NK-92 (cell line): ENCODE results near the gene GNA15.
"Not testable (repeated sequence)": the region's sequence is repeated elsewhere in the genome, so short reads cannot be mapped to it uniquely, and the experiment has no call there.

Experiments
- DNase-seq: peaks from one replicate; lab custom pipeline; 2025; ENCODE audit not compliant: unreplicated experiment; lab: John Stamatoyannopoulos, UW

The GNA15 gene

DNA sequence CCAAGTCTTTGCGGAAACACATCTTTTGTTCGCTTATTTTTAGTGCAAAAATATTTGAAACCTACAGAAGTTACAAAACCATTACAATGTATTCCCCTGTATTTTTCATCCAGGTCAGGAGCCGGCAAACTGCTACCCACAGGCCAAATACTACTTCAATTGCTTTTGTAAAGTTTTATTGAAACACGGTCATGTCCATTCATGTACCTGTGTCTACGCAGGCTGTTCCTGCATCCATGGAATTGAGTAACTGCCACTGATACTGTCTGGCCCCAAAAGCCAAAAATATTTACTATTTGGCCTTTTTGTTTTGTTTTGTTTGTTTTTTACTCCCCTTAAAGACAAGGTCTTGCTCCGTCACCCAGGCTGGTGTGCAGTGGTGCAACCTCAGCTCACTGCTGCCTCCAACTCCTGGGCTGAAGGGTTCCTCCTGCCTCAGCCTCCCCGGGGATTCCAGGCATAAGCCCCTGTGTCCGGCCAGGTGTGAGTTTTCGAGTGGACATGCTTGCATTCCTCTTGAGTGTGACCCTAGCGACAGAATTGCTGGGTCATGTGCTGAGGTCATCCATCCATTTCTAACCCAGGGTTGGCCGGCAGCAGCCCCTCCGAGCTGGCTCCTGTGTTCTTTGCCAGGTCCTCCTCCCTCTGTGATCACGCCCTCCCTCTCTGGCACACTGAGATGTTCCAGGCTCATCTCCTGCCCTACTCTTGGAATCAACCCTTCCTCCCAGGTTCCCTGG is 31.9 kb downstream of the GNA15 start:
- no peak for DNase-seq

DNA sequence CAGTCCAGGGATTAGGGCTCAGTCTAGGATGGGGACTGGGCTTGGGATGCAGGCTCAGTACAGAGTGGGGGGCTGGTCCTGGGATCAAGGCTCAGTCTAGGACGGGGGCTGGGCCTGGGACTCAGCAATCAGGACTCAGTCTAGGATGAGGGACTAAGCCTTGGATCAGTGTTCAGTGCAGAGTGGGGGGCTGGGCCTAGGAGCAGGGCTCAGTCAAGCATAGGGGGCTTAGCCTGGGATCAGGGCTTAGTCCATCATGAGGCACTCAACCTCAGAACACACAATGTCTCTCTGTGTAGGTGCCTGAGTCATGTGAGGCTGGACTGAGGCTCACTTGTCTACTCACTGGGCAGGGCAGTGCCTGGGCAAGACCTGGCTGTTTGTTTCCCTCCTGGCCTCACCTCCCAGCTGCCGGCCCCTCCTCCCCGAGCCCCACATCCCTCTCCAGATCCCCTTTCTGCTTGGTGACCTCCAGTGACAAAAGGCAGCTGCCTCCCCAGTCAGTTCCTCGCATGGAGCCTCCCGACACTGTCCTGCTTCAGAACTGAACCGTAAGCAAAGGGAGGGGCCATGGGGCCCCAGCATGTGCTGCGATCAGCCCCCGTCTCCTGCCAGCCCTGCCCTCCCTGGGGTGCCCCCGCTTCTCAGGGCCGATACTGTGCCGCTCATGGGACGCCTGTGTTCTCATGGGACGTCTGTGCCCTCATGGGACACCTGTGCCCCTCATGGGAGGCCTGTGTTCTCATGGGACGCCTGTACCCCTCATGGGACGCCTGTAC is 36.2 kb downstream of the GNA15 start:
- no peak for DNase-seq

DNA sequence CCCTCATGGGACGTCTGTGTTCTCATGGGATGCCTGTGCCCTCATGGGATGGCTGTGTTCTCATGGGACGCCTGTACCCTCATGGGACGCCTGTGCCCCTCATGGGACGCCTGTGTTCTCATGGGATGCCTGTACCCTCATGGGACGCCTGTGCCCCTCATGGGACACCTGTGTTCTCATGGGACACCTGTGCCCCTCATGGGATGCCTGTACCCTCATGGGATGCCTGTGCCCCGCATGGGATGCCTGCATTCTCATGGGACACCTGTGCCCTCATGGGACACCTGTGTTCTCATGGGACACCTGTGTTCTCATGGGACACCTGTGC is 36.8 kb downstream of the GNA15 start:
- not testable (repeated sequence) for DNase-seq

DNA sequence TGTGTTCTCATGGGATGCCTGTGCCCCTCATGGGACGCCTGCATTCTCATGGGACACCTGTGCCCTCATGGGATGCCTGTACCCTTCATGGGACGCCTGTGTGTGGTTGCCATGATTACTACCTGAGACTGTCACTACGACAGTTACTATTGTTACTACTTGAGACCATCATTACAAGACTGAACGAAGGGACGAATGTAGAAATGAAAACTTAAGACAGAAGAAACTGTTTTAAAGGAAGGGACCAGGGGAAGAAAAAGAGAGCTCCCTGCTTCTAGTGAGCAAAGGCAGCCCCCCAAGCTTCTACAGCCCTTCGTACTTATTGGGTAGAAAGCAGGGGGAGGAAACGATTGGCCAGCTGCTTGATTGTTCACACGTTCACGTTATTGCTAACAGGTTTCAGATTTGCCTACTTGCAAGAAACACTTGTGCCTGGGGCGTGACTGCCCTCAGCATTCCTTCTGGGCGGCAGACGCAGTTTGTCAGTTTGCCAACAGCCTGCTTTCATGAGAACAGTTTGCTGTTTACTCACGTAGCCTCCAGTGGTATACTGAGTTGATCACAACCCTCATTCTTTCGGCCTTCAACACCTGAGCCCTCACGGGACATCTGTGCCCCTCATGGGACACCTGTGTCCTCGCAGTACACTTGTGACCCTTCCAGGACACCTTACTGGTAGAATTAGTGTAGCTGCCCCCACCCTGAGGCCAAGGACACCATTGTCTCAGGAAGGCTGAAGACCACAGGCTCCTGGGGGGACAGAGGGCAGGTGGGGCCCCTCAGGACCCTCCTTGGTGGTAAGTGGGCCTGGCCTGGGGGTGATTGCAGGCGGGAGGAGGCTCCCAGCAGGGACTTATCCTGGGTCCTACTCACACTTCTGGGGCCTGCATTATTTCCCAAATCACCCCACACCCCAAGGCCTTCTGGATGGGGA is 40.2 kb downstream of the GNA15 start:
- DNase-seq, result no peak

DNA sequence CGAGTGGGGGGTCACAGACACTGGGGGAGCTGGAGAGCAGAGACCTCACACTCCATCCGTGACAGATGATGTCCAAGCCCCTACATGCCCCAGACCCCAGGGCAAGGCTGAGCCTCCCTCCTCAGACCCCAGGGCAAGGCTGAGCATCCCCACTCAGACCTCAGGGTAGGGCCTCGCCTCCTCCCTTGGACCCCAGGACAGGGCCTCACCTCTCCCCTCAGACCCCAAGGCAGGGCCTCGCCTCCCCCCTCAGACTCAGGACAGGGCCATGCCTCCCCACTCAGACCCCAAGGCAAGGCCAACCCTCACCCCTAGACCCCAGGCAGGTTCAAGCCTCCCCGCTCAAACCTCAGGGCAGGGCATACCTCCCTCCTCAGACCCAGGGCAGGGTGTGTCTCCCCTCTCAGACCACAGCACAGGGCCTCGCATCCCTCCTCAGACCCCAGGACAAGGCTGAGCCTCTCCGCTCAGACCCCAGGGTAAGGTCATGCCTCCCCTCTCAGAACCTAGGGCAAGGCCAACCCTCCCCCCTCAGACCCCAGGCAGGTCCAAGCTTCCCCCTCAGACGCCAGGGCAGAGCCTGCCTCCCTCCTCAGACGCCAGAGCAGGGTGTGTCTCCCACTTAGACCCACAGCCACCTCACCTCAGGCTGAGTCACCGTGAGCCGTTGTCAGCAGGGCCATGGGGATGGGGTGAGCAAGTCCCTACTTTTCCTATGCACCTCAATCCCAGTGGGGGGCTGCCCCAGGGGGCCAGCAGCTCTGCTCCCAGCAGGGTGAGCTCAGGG is 41.1 kb downstream of the GNA15 start:
- DNase-seq, result no peak

DNA sequence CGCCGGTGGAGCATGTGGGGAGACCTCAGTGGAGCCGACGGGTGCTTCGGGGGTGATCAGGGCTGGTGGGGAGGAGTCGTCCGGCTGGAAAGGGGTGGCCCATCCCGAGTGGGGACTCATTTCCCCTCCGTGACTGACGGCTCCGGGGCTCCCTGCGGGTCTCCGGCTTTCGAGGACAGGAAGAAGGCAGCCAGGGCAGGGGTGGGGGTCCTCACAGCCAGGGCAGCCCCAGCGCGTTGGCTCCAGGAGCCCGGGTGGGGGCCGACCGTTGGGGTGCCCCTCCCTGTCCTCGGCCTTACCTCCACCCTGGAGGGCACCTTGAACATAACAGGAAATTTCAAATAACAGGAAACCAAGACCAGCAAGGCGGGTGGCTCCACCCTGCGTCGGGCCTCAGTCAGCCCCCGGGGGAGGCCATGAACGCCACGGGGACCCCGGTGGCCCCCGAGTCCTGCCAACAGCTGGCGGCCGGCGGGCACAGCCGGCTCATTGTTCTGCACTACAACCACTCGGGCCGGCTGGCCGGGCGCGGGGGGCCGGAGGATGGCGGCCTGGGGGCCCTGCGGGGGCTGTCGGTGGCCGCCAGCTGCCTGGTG is 42.6 kb downstream of the GNA15 start, which contains the start of gene S1PR4:
TSS of gene S1PR4 (plus strand) at position 393 of the 596 bp plus-strand sequence. CDS start at position 417, 24 bp downstream.
- DNase-seq, result no peak

DNA sequence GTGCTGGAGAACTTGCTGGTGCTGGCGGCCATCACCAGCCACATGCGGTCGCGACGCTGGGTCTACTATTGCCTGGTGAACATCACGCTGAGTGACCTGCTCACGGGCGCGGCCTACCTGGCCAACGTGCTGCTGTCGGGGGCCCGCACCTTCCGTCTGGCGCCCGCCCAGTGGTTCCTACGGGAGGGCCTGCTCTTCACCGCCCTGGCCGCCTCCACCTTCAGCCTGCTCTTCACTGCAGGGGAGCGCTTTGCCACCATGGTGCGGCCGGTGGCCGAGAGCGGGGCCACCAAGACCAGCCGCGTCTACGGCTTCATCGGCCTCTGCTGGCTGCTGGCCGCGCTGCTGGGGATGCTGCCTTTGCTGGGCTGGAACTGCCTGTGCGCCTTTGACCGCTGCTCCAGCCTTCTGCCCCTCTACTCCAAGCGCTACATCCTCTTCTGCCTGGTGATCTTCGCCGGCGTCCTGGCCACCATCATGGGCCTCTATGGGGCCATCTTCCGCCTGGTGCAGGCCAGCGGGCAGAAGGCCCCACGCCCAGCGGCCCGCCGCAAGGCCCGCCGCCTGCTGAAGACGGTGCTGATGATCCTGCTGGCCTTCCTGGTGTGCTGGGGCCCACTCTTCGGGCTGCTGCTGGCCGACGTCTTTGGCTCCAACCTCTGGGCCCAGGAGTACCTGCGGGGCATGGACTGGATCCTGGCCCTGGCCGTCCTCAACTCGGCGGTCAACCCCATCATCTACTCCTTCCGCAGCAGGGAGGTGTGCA is 43.3 kb downstream of the GNA15 start:
- no peak for DNase-seq

DNA sequence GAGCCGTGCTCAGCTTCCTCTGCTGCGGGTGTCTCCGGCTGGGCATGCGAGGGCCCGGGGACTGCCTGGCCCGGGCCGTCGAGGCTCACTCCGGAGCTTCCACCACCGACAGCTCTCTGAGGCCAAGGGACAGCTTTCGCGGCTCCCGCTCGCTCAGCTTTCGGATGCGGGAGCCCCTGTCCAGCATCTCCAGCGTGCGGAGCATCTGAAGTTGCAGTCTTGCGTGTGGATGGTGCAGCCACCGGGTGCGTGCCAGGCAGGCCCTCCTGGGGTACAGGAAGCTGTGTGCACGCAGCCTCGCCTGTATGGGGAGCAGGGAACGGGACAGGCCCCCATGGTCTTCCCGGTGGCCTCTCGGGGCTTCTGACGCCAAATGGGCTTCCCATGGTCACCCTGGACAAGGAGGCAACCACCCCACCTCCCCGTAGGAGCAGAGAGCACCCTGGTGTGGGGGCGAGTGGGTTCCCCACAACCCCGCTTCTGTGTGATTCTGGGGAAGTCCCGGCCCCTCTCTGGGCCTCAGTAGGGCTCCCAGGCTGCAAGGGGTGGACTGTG is 44.0 kb downstream of the GNA15 start:
- no peak for DNase-seq

DNA sequence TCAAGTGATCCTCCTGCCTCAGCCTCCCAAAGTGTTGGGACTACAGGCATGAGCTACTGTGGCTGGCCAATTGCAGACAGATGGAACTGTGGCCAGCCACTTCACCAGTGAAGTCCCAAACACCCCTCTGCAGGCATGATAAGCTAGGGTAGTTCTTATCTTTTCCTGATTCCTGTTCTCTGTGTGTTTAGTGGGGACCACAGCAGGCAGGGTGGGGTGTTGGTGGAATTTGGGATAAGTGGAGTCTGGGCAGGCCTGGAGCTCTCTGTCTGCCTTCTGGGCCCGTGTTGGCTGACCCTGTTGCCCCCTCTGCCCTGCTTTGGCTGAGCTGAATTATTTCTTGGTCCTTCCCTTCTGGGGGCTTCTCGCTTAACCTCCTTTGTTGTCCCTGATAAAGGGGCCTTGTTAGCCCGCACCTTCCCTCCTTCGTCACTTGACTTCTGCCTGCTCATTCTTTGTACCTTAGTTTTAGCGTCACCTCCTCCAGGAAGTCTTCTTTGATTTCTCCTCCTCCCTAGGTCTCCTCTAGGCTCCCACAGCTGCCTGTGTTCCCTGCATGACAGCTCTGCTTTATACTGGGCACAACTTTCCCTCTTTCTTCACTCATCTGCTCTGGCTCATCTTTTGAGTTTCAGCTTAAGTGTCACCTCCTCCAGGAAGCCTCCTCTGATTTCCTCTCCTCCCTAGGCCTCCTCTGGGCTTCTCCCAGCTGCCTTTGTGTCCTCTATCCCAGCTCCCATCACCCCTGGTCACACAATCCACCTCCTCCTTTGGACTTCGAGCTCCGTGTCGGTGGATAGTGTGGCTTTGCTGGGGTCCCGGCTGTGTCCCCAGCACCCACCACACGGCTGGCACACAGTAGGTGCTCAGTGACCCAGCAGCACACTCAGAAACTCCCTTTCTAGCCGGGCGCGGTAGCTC is 48.1 kb downstream of the GNA15 start:
- DNase-seq, result no peak

DNA sequence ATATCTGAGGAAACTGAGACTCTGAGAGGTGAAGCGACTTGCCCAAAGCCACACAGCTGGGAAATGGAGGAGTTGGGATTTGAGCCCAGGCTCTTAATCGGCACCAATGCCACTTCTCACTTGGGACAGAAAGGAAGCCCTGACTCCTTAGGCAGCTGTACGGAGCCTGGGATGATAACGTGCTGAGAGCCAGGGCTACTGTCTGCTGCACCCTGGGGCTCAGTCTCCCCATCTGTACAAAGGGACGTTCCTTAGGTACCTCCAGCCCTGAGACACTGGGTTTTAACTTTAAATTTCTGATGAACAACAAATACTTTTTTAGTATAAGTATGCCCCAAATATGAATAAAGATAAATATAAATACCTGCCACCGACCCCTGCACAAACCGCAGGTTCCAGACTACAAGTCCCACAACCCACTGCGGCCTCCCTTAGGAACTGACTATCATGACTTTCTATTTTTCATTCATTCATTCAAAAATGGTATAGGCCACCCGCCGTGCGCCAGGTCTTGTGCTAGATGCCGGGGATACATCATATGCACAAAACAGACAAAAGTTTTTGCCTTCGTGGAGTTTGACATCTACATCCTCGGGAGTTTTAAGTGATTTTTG is 49.1 kb downstream of the GNA15 start:
- no peak for DNase-seq

DNA sequence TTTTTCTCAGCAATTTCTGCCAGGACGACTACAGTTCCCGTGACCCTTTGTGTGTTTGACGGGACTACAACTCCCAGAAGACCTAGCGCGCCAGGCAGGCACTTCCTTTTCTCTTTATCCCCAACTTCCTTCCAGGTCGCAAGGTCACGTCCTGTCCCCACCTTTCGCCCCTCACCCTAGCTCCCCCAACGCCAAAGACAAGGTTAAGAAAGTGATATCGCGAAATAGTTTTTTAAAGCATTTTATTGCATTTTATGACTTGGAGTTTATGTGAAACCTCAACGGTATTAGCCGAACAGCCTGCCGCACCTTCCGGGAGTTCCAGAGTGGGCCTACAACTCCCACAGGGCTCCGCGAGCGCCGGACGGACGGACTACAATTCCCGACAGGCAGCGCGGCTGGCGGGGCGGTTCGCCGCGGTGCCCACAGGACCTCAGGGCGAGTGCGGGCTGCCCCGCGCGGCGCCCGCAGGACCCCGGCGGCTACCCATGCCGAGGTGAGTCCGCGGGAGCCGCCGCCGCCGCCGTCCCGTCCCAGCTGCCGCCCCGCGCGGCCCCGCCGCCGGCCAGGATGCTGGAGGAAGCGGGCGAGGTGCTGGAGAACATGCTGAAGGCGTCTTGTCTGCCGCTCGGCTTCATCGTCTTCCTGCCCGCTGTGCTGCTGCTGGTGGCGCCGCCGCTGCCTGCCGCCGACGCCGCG is 49.8 kb downstream of the GNA15 start, which contains the start of gene NCLN:
TSS of gene NCLN (plus strand) at position 470 of the 699 bp plus-strand sequence. CDS start at position 571, 101 bp downstream.
- peak; percentile 43 for DNase-seq

DNA sequence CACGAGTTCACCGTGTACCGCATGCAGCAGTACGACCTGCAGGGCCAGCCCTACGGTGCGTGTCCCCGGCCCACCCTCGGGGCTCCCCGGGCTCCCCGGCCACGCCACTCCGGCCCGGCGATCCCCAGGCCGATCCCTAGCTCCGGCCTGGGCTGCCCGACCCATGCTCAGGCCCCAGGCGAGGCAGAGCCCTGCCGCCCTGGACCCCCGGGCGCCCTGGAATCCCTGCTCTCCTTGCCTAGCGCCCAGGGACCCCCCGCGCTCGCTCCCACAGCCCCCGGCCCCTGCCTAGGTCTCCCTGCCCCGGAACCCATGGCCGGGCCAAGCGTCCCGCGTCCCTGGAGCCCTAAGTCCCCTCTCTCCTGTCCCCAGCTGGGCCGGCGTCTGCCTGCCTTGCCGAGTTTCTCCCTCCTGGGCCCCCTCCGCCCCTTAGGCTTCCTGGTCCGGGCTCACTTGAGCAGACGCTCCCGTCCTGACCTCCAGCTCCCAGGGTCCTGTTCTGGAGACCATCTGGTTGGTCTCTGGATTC is 50.4 kb downstream of the GNA15 start:
- no peak for DNase-seq

DNA sequence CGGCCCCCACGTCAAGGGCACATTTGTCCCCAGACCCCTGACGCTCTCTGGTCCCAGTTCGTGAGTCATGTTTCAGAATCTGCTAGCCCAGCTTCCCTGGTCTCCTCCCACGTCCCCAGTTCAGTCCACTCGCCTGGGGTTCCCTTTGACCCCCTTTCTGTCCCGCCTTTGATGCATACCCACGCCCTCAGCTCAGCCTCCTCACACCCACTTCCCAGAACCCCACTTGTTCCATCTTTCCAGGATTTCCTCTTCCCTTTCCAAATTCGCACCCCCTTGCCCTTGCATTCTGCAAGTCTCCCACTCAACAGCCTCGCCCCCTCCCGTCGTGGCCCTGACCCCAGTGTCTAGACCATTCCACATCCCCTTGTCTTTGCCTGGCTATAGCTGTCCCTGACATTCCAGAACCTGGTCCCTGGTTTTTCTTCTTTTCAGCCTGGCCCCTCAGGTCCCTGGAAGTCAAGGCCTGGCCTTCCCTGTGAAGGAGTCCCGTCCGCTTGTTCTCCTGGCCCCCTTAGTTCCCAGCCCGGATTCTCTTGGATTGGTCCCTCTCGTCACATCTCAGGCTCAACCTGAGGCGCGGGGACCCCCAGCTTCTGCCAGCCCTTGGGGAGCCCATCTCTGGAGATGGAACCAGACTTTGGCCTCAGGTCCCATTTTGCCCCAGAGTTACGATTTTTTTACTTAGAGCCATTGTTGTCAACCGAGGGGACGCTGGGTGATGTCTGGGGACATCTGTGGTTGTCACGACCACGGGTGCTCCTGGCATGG is 51.2 kb downstream of the GNA15 start:
- DNase-seq, result no peak

DNA sequence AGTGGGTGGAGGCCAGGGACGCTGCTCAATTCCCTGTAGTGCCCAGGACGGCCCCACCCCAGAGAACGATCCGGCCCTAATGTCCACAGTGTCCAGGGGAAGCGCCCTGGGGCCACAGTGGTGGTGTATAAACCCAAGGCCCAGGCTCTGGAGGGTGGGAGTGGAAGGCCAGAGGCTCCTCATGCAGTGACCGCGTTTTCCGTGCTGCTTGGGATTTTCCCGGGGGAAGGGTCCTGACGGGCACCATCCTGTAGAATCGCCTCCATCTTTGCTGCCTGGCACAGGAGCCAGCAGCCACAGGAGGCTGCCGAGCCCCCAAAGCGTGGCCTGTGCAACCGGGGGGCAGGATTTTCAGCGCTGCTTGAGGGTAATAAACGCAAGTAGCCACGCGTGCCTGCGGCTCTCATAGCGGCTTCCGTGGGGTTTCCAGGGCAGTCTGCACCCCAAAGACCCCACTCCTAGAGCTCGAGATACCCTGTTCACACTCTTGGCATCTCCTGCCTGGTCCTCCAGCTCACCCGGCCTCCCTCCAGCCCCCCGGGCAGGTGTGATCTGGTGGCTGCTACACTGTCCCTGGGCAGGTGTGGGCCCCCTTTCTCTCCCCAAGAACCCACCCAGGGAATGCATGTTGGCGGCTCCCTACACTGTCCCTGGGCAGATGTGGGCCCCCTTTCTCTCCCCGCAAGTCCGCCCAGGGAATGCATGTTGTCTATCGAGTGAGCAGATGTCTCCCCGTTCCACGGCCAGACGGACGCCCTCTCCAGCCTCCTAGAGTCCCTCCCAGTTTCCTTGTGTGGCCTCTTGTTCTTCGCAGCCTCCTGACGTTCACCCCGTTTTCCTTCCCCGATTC is 52.1 kb downstream of the GNA15 start:
- no peak for DNase-seq
